ENCODE data around the gene NEDD9. TPM values are rescaled to one million over a fixed set of nuclear protein-coding genes. Genes with fewer than 3 reads are reported as not detected.

Gene NEDD9
- total and polyA plus RNA-seq, 2 of the 4 experiments (the other 2 are of a cell fraction) = 7.6 to 16.5 TPM

DNA sequence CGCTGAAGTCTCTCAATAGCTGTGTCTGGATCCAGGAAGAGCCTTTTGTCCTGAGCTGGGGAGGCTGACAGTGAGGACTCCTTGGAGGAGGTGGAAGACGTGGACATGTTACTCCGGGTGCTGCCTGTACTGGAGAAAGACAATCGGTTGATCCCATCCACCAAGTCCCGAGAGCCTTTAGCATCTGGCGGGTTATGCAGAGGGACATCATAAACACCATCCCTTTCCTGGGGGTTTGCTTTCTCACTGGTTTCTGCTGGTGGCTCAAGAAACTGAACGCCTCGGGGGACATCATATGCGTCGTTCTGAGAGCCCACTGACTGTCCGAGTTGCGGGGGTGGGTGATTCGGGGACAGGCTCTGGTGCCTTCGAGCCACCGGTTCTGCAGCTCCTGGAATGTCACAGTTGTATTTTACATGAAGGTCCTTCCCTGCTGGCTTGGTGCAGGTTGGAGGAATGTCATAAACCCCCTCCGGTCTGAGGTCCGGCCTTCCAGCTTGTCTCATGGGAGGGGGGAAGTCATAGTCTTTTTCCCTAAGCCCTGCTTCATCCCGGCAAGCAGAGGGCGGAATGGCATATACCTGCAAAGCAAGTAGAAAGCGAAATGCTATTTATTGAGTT, 41.7 kb downstream of the NEDD9 start:
- dilution Hi-C loops (cut with HindIII; ENCODE audit: low sequenced_read_pairs, unreplicated experiment) (no loop called here), intact Hi-C loops (cut with micrococcal nuclease) (no loop called here), in situ Hi-C loops (cut with MboI; ENCODE audit: low sequenced_read_pairs) (no loop called here)
- Histone ChIP-seq H3K79me1 (ENCODE audit: low read depth in 1 of 2, low read length in 2 of 2) (peaks cover 26 to 60% of the 10 kb centered on the region in 2 experiments), H3K9me3 (ENCODE audit: control insufficient read depth, insufficient read depth, low read length) (no peaks in the 10 kb centered on the region), H3K9ac (ENCODE audit: low read depth, low read length) (no peak overlapping the region), H4K91ac (ENCODE audit: insufficient read depth, low read depth, low read length) (no peak overlapping the region), H3K4me3 (ENCODE audit: insufficient read depth, low read depth, low read length) (no peak overlapping the region), H3K27me3 (ENCODE audit: control insufficient read depth, insufficient read depth, low read length) (no peaks in the 10 kb centered on the region), H3K27ac (ENCODE audit: insufficient read depth, low read length) (no peak overlapping the region), H2BK20ac (ENCODE audit: low read depth, low read length) (no peak overlapping the region), H2AK9ac (replicated peaks; ENCODE audit: low read depth, low read length, poor library complexity) (no peak overlapping the region), H4K8ac (ENCODE audit: low read depth in 2 of 2, low read length in 2 of 2) (no peak overlapping the region), H2AFZ (replicated peaks; ENCODE audit: low read length, poor library complexity) (no peak overlapping the region), H2BK5ac (ENCODE audit: low read depth, low read length, poor library complexity, severe bottlenecking) (no peak overlapping the region), H2BK15ac (ENCODE audit: low read depth, low read length) (no peak overlapping the region), H3K4ac (ENCODE audit: low read depth, low read length) (no peak overlapping the region), H2BK120ac (ENCODE audit: low read depth, low read length) (no peak overlapping the region), H3K4me2 (ENCODE audit: low read depth, low read length) (no peak overlapping the region), H3K9me1 (ENCODE audit: insufficient read depth, low read length) (peaks cover 6% of the 10 kb centered on the region), H4K20me1 (ENCODE audit: insufficient read depth, low read length) (no peaks in the 10 kb centered on the region), H3K18ac (ENCODE audit: low read depth, low read length) (no peak overlapping the region), H2AK5ac (ENCODE audit: low read depth, low read length) (no peak overlapping the region; the same call in 1 of the 2 replicates), H3K4me1 (ENCODE audit: control insufficient read depth, insufficient read depth, low read length) (peaks cover 8% of the 10 kb centered on the region; the same call in 1 of the 2 replicates), H3K23ac (ENCODE audit: low read depth, low read length) (no peak overlapping the region), H4K5ac (ENCODE audit: low read depth, low read length) (no peak overlapping the region), H3K36me3 (ENCODE audit: control insufficient read depth, insufficient read depth, low read length) (peaks cover 29% of the 10 kb centered on the region), H3K56ac (ENCODE audit: extremely low read depth, insufficient read depth, low read length) (no peak overlapping the region), H3K14ac (replicated peaks; ENCODE audit: low read depth, low read length) (no peak overlapping the region)
- CTCF ChIA-PET = no interaction called here
- no peak for DNase-seq
- 92% methylated on average over 9 of the region's 20 CpGs; no CpG with 5 or more reads in 1 of the 2 experiments for WGBS, 2 experiments (ENCODE audit: extremely low coverage in 2 of 2, insufficient read length in 1 of 2)
- no TSS peak for BruUV-seq (replicated peaks)
- TF ChIP-seq SMC3 (IDR thresholded peaks at IDR 0.05; ENCODE audit: low read depth, low read length) = no peak
- TF ChIP-seq, protein P1, sequence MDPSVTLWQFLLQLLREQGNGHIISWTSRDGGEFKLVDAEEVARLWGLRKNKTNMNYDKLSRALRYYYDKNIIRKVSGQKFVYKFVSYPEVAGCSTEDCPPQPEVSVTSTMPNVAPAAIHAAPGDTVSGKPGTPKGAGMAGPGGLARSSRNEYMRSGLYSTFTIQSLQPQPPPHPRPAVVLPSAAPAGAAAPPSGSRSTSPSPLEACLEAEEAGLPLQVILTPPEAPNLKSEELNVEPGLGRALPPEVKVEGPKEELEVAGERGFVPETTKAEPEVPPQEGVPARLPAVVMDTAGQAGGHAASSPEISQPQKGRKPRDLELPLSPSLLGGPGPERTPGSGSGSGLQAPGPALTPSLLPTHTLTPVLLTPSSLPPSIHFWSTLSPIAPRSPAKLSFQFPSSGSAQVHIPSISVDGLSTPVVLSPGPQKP (IDR thresholded peaks at IDR 0.05; ENCODE audit: borderline replicate concordance, low read depth, low read length) = no peak
- no peak for TF ChIP-seq CHD1 (IDR thresholded peaks at IDR 0.05; ENCODE audit: low read depth, low read length)
- no peak for TF ChIP-seq MAZ (IDR thresholded peaks at IDR 0.05; ENCODE audit: borderline replicate concordance, low read depth, low read length)
- TF ChIP-seq BHLHE40 (IDR thresholded peaks at IDR 0.05; ENCODE audit: low read depth, low read length) = no peak
- TF ChIP-seq MXI1 (IDR thresholded peaks at IDR 0.05; ENCODE audit: borderline replicate concordance, low read depth, low read length) = no peak
- no peak for TF ChIP-seq MAFK (IDR thresholded peaks at IDR 0.05; ENCODE audit: low read depth, low read length)
- POLR2A ChIA-PET (ENCODE audit: unreplicated experiment) = interaction anchor here (0.6 kb wide), 1 partner anchor 86 kb away, joined by 3 read pairs; no protein-coding TSS in a partner anchor
- ATAC-seq (ENCODE audit: low read depth) = no peak

All from IMR-90 (cell line).